CD8-positive, alpha-beta memory T cell (primary cell): ENCODE measurements around the gene GLMP. TPM values are rescaled to one million over a fixed set of nuclear protein-coding genes. Genes with fewer than 3 reads are reported as not detected.
A peak's percentile ranks its signal among the peaks of the same experiment; 100 is the strongest.

Source experiments
- CTCF ChIA-PET: fragments of 350-600 bp; sonication (Branson Sonifier 250); formaldehyde crosslinking; loops from one replicate; lab custom pipeline; 2021; ENCODE audit warnings: antibody characterized with exemption; lab: Charles Lee
- POLR2A ChIA-PET: fragments of 350-600 bp; sonication (Branson Sonifier 250); formaldehyde crosslinking; loops from one replicate; lab custom pipeline; 2021; ENCODE audit warnings: antibody characterized with exemption; lab: Charles Lee
- DNase-seq, 5 donors: peaks; one replicate each; pipeline versions ENCODE4 v3.0.0 to v3.0.0-alpha.2; 2020 to 2022; ENCODE audit warnings: mixed read lengths in 1 of 5
- H3K27ac ChIP-seq: one replicate; pipeline ENCODE4 v1.7.0; 2013; ENCODE audit warnings: low read depth, mild to moderate bottlenecking, low read length, moderate library complexity
- H3K27me3 ChIP-seq: 2 replicates; pipeline ENCODE4 v1.7.0; 2013; ENCODE audit warnings: low read length, mild to moderate bottlenecking; ENCODE audit not compliant: insufficient read depth, poor library complexity, severe bottlenecking
- H3K36me3 ChIP-seq: 2 replicates; pipeline ENCODE4 v1.7.0; 2013; ENCODE audit warnings: mild to moderate bottlenecking, low read length, moderate library complexity; ENCODE audit not compliant: insufficient read depth
- H3K4me1 ChIP-seq: 2 replicates; pipeline ENCODE4 v1.7.0; 2013; ENCODE audit warnings: mild to moderate bottlenecking, low read length, moderate library complexity; ENCODE audit not compliant: insufficient read depth
- H3K4me3 ChIP-seq: 2 replicates; pipeline ENCODE4 v1.7.0; 2013; ENCODE audit warnings: mild to moderate bottlenecking, low read length
- H3K9me3 ChIP-seq: 2 replicates; pipeline ENCODE4 v1.7.0; 2013; ENCODE audit warnings: mild to moderate bottlenecking, low read length
- H3K27ac Mint-ChIP-seq, 8 donors: one replicate each; pipeline ENCODE4 v1.8.0; 2020 to 2021; ENCODE audit warnings: mixed read lengths in 8 of 8, mild to moderate bottlenecking in 6 of 8, inconsistent platforms in 3 of 8, moderate library complexity in 3 of 8
- H3K27me3 Mint-ChIP-seq, 2 donors: one replicate each; pipeline ENCODE4 v1.8.0; 2020 to 2021; ENCODE audit warnings: mixed read lengths in 2 of 2, mild to moderate bottlenecking in 1 of 2, moderate library complexity in 1 of 2
- H3K36me3 Mint-ChIP-seq, 3 donors: one replicate each; pipeline ENCODE4 v1.8.0; 2020 to 2021; ENCODE audit warnings: mixed read lengths in 3 of 3, inconsistent platforms in 1 of 3, mild to moderate bottlenecking in 1 of 3
- H3K4me1 Mint-ChIP-seq, 3 donors: one replicate each; pipeline ENCODE4 v1.8.0; 2020 to 2021; ENCODE audit warnings: mixed read lengths in 3 of 3, inconsistent platforms in 1 of 3, mild to moderate bottlenecking in 1 of 3
- H3K4me3 Mint-ChIP-seq, 7 donors: one replicate each; pipeline ENCODE4 v1.8.0; 2020 to 2021; ENCODE audit warnings: mixed read lengths in 7 of 7, mild to moderate bottlenecking in 6 of 7, moderate library complexity in 4 of 7, inconsistent platforms in 2 of 7
- H3K9me3 Mint-ChIP-seq, 5 donors: one replicate each; pipeline ENCODE4 v1.8.0; 2020 to 2022; ENCODE audit warnings: mixed read lengths in 5 of 5, mild to moderate bottlenecking in 3 of 5, moderate library complexity in 2 of 5, inconsistent platforms in 1 of 5
- polyA plus RNA-seq: library from polyadenylated mRNA; unstranded; fragments of 300-500 nt; fragmentation: Illumina TruSeq; gene quantifications from one replicate; pipeline ENCODE4 v1.2.3, GENCODE V29; 2021
- total RNA-seq, 2 experiments: library from RNA; stranded (reverse); gene quantifications; one replicate each; pipeline ENCODE4 v1.2.3, GENCODE V29; 2021

The GLMP gene
- total RNA-seq (10 to 100 TPM; 19.5 to 20.9 TPM), polyA plus RNA-seq (18.9 TPM)

GRCh38 chr1:156295391-156295947 lies at the start of gene GLMP:
GLMP (minus strand) TSS chr1:156295679; CDS start chr1:156295645, 34 bp downstream.
- CTCF ChIA-PET = interaction anchor here (1.9 kb wide), 1 partner anchor 12 kb away, joined by 6 read pairs; the partner anchor contains the start of genes SMG5 and TMEM79
- H3K27ac Mint-ChIP-seq = peak within 1 kb of the TSS; percentile 45 to 90 (median 87)
- no peaks in the 10 kb centered on the region for H3K27me3 Mint-ChIP-seq
- no peaks in the 10 kb centered on the region for H3K27me3 ChIP-seq
- peaks cover 14 to 26% (median 19%) of the 10 kb centered on the region in 3 donors for H3K4me1 Mint-ChIP-seq
- H3K36me3 ChIP-seq = no peaks in the 10 kb centered on the region
- H3K27ac ChIP-seq = peak within 1 kb of the TSS; percentile 59
- peaks cover 12% of the 10 kb centered on the region for H3K4me1 ChIP-seq
- POLR2A ChIA-PET = interaction anchor here (3.1 kb wide), 1 partner anchor 13 kb away, joined by 18 read pairs; the partner anchor contains the start of genes SMG5 and TMEM79
- DNase-seq = peak; percentile 34 to 69 (median 43)
- H3K9me3 Mint-ChIP-seq = no peaks in the 10 kb centered on the region
- H3K9me3 ChIP-seq = no peaks in the 10 kb centered on the region
- H3K4me3 Mint-ChIP-seq = peak within 1 kb of the TSS; percentile 86 to 95 (median 90)
- peak within 1 kb of the TSS; percentile 81 for H3K4me3 ChIP-seq
- peaks cover 0 to 13% (median 0%) of the 10 kb centered on the region in 3 donors for H3K36me3 Mint-ChIP-seq

GRCh38 chr1:156344409-156344808 lies 48.9 kb upstream of the GLMP start:
- CTCF ChIA-PET = interaction anchor here (1.1 kb wide), 1 partner anchor 14 kb away, joined by 3 read pairs; no protein-coding TSS in a partner anchor
- H3K4me1 Mint-ChIP-seq = peaks cover 0 to under 1% (median under 1%) of the 10 kb centered on the region in 3 donors
- POLR2A ChIA-PET = no interaction called here

GRCh38 chr1:156342166-156342955 lies 46.9 kb upstream of the GLMP start:
- Mint-ChIP-seq H3K9me3 (no peaks in the 10 kb centered on the region), H3K27me3 (peaks cover 4 to 24% of the 10 kb centered on the region in 2 donors), H3K27ac (peak overlapping the region in 1 of 8 donors; percentile 28), H3K4me1 (peaks cover 10 to 17% (median 15%) of the 10 kb centered on the region in 3 donors), H3K36me3 (peaks cover 0 to 10% (median 0%) of the 10 kb centered on the region in 3 donors), H3K4me3 (peak overlapping the region in 1 of 7 donors; percentile 28)
- peaks cover 3% of the 10 kb centered on the region for H3K4me1 ChIP-seq
- no peaks in the 10 kb centered on the region for H3K27me3 ChIP-seq
- no peaks in the 10 kb centered on the region for H3K36me3 ChIP-seq
- ChIA-PET POLR2A (no interaction called here), CTCF (interaction anchor here (0.9 to 1.1 kb wide), 2 partner anchors 16 to 103 kb away, joined by 3 read pairs; no protein-coding TSS in a partner anchor)
- H3K4me3 ChIP-seq = no peak overlapping the region
- no peaks in the 10 kb centered on the region for H3K9me3 ChIP-seq
- H3K27ac ChIP-seq = no peak overlapping the region
- no peak for DNase-seq

More at GRCh38 chr1:156344409-156344808, 48.9 kb upstream of the GLMP start:
- H3K27ac Mint-ChIP-seq = no peak overlapping the region
- no peaks in the 10 kb centered on the region for H3K9me3 Mint-ChIP-seq
- H3K36me3 Mint-ChIP-seq = no peaks in the 10 kb centered on the region
- no peak overlapping the region for H3K4me3 Mint-ChIP-seq
- no peak overlapping the region for H3K4me3 ChIP-seq
- no peaks in the 10 kb centered on the region for H3K27me3 ChIP-seq
- no peaks in the 10 kb centered on the region for H3K4me1 ChIP-seq
- H3K9me3 ChIP-seq = no peaks in the 10 kb centered on the region
- H3K27ac ChIP-seq = no peak overlapping the region
- H3K27me3 Mint-ChIP-seq = peaks cover 1 to 29% of the 10 kb centered on the region in 2 donors
- no peaks in the 10 kb centered on the region for H3K36me3 ChIP-seq
- DNase-seq = no peak

GRCh38 chr1:156338180-156338976 lies 42.9 kb upstream of the GLMP start, which contains the start of the genes CCT3 and TSACC:
CCT3 (minus strand) TSS chr1:156338292; CDS start chr1:156338184, 108 bp downstream.
TSACC (plus strand) TSS chr1:156338526; CDS start chr1:156339758, 1,232 bp downstream.
- H3K27ac Mint-ChIP-seq = peak within 1 kb of the TSS; percentile 94 to 99 (median 98)
- peak within 1 kb of the TSS; percentile 90 to 96 (median 94) for H3K4me3 Mint-ChIP-seq
- Histone ChIP-seq H3K9me3 (no peaks in the 10 kb centered on the region), H3K36me3 (peaks cover 22% of the 10 kb centered on the region), H3K27ac (peak within 1 kb of the TSS; percentile 83), H3K4me3 (peak within 1 kb of the TSS; percentile 94), H3K27me3 (no peaks in the 10 kb centered on the region), H3K4me1 (peaks cover 25% of the 10 kb centered on the region)
- H3K27me3 Mint-ChIP-seq = peaks cover 0 to 3% of the 10 kb centered on the region in 2 donors
- peaks cover 41 to 47% (median 44%) of the 10 kb centered on the region in 3 donors for H3K4me1 Mint-ChIP-seq
- DNase-seq = peak; percentile 97 to 100 (median 99)
- CTCF ChIA-PET = interaction anchor here (0.6 to 0.8 kb wide), 2 partner anchors 48 to 143 kb away, joined by 3 read pairs; no protein-coding TSS in a partner anchor
- POLR2A ChIA-PET = interaction anchor here (0.5 to 0.8 kb wide), 3 partner anchors 10 to 1034 kb away, joined by 3 to 7 read pairs (median 3); no protein-coding TSS in a partner anchor
- H3K9me3 Mint-ChIP-seq = no peaks in the 10 kb centered on the region
- H3K36me3 Mint-ChIP-seq = peaks cover 0 to 37% (median 3%) of the 10 kb centered on the region in 3 donors

GRCh38 chr1:156337888-156338179 lies 42.4 kb upstream of the GLMP start:
- Histone ChIP-seq H3K27me3 (no peaks in the 10 kb centered on the region), H3K9me3 (no peaks in the 10 kb centered on the region), H3K4me1 (peaks cover 25% of the 10 kb centered on the region), H3K4me3 (peak overlapping the region; percentile 89), H3K27ac (peak overlapping the region; percentile 76), H3K36me3 (peaks cover 25% of the 10 kb centered on the region)
- peak overlapping the region; percentile 91 to 99 (median 98) for H3K27ac Mint-ChIP-seq
- peaks cover 0 to 40% (median 4%) of the 10 kb centered on the region in 3 donors for H3K36me3 Mint-ChIP-seq
- ChIA-PET POLR2A (interaction anchor here (0.5 to 0.8 kb wide), 4 partner anchors 11 to 1034 kb away, joined by 3 to 7 read pairs (median 3); no protein-coding TSS in a partner anchor), CTCF (interaction anchor here (0.6 to 0.8 kb wide), 2 partner anchors 48 to 143 kb away, joined by 3 read pairs; no protein-coding TSS in a partner anchor)
- H3K9me3 Mint-ChIP-seq = no peaks in the 10 kb centered on the region
- peaks cover 0 to 3% of the 10 kb centered on the region in 2 donors for H3K27me3 Mint-ChIP-seq
- peaks cover 41 to 47% (median 45%) of the 10 kb centered on the region in 3 donors for H3K4me1 Mint-ChIP-seq
- H3K4me3 Mint-ChIP-seq = peak overlapping the region; percentile 90 to 96 (median 94)
- DNase-seq = no peak

- H3K9me3 Mint-ChIP-seq = no peaks in the 10 kb centered on the region
- Histone ChIP-seq H3K9me3 (no peaks in the 10 kb centered on the region), H3K36me3 (peaks cover 30% of the 10 kb centered on the region), H3K4me1 (peaks cover 25% of the 10 kb centered on the region), H3K27ac (peak overlapping the region; percentile 76), H3K27me3 (no peaks in the 10 kb centered on the region), H3K4me3 (peak overlapping the region; percentile 89)
- DNase-seq = no peak
- H3K4me3 Mint-ChIP-seq = peak overlapping the region; percentile 90 to 96 (median 94)
- H3K4me1 Mint-ChIP-seq = peaks cover 41 to 47% (median 45%) of the 10 kb centered on the region in 3 donors
- peak overlapping the region; percentile 91 to 99 (median 98) for H3K27ac Mint-ChIP-seq
- CTCF ChIA-PET = interaction anchor here (0.6 kb wide), 1 partner anchor 144 kb away, joined by 3 read pairs; no protein-coding TSS in a partner anchor
- peaks cover 0 to 3% of the 10 kb centered on the region in 2 donors for H3K27me3 Mint-ChIP-seq
- POLR2A ChIA-PET = interaction anchor here (0.5 to 0.6 kb wide), 2 partner anchors 11 to 20 kb away, joined by 3 to 7 read pairs; no protein-coding TSS in a partner anchor
- peaks cover 0 to 45% (median 4%) of the 10 kb centered on the region in 3 donors for H3K36me3 Mint-ChIP-seq
These were observed 41.8 kb upstream of the GLMP start for GRCh38 chr1:156337052-156337887.
